ENCODE results near the gene TNNI3K. TPM values are rescaled to one million over a fixed set of nuclear protein-coding genes. Genes with fewer than 3 reads are reported as not detected.
"Not testable (repeated sequence)": the region's sequence is repeated elsewhere in the genome, so short reads cannot be mapped to it uniquely, and the experiment has no call there.

TNNI3K gene, protein sequence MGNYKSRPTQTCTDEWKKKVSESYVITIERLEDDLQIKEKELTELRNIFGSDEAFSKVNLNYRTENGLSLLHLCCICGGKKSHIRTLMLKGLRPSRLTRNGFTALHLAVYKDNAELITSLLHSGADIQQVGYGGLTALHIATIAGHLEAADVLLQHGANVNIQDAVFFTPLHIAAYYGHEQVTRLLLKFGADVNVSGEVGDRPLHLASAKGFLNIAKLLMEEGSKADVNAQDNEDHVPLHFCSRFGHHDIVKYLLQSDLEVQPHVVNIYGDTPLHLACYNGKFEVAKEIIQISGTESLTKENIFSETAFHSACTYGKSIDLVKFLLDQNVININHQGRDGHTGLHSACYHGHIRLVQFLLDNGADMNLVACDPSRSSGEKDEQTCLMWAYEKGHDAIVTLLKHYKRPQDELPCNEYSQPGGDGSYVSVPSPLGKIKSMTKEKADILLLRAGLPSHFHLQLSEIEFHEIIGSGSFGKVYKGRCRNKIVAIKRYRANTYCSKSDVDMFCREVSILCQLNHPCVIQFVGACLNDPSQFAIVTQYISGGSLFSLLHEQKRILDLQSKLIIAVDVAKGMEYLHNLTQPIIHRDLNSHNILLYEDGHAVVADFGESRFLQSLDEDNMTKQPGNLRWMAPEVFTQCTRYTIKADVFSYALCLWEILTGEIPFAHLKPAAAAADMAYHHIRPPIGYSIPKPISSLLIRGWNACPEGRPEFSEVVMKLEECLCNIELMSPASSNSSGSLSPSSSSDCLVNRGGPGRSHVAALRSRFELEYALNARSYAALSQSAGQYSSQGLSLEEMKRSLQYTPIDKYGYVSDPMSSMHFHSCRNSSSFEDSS
- not detected in 2 replicates for total RNA-seq (2014; rRNA removed; shearing (Covaris generic))

DNA sequence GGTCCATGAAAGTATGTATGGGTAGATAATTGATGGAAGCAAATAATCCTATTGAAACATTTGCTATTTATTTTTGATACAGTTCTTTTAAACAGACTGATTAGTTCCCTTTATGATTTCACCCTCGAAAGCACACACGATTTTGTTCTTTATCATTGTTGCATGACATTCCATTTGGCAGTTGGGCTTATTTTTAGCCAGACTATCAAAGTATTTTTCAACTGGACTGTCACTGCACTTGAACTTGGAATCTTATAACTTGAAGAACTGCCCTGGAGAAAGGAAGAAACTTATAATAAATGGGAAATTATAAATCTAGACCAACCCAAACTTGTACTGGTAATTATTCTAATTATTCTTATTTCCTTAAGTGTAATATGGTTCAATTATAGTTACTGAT is at the start of gene TNNI3K:
Gene TNNI3K (plus strand): TSS at position 235 of the 400 bp plus-strand sequence. CDS start 65 bp downstream, at position 300.
- no peak for DNase-seq (ENCODE audit: low spot score)

DNA sequence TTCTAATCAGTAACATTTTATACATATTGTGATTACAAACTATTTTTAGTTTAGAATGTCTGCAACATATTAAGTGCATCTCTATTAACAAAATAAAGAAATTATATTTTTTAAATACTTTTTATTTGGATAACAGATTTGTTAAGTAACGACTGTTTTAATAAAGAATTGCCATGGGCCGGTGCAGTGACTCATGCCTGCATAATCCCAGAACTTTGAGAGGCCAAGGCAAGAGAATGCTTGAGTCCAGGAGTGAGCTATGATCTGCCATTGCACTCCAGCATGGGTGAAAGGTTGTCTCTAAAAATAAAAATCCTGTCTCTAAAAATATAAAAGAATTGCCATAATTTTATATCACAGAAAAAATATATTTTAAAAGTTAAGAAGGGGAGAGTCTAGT is 41.3 kb upstream of the TNNI3K start:
- peak; percentile 16 for DNase-seq (ENCODE audit: low spot score)

DNA sequence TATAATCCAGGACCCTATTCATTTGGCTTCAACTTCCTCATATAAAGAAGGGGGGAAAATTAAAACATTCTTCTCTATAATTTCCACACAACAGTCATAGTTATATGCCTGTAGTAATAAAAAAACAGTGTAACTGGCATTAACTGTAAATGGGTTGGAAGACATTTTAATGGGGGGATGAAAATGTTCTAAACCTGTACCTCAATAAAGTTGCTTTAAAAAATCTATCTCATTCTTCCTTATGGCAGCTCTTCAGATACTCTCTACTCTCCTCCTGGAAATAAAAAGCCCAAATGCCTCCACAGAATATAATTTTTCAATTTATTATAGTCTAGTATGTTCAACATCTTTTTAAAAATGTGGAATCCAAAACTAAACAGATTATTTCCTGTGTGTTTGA is 39.8 kb upstream of the TNNI3K start:
- DNase-seq (ENCODE audit: low spot score), result no peak

DNA sequence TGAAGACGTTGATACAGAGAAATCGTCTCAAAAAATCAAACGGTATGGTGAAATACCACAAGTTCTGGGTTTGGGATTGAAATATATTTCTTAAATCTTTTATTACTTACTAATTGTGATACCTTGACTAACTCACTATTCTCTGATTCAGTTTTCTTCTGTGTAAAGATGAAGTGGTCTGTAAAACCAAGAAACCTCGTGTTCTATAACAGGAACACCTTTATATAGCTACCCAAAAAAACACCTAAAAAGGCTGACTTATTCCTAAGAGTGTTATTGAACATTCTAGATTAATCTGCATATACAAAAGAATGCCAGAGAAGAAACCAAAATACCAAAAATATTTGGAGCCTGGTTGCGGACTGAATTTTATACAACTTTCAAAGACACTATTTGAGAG is 37.9 kb upstream of the TNNI3K start:
- no peak for DNase-seq (ENCODE audit: low spot score)

DNA sequence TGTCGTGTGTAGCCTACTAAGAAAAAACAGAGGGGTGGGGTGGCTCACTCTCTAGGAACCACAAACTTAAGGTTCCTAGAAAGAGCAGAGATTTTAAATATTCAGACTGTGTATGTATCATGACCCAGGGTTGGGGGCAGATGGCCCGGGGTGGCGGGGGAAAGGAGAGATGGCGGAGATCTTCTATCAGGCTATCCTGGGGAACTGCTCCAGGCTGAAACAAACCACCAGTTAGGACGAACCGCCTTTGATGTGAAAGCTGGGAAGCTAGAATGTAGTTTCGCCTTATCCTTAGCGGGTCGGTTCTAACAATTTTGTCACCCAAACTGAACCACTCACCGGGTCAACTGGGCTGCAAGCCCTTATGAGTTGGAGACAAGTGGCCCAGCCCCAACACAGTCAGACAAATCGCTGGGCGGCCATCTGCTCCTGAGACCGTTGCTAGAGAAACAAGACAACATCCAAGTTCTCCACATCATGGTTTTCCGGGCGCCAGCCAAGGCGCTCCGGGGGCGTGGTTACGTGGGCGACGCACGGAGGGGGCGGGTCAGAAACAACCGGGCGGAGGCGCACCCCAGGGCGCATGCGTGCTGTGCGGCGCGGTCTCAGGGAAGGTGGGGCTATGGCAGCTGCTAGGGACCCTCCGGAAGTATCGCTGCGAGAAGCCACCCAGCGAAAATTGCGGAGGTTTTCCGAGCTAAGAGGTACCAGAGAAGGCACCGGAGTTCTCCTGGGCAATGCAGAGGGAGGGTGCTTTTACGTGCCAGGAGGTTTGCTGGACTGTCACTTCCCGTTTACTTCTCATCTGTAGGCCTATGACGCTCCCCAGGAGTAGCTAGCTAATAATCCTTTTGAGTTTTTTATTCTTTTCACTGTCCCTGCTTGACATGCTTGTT is 37.3 kb upstream of the TNNI3K start, which contains the start of the genes FPGT and LRRIQ3:
Gene FPGT (plus strand): TSS at position 586 of the 896 bp plus-strand sequence. CDS start 37 bp downstream, at position 623.
Gene LRRIQ3 (minus strand): TSS at position 520 of the 896 bp plus-strand sequence. CDS start 14,492 bp downstream, outside the sequence.
- DNase-seq (ENCODE audit: low spot score), result peak; percentile 95

DNA sequence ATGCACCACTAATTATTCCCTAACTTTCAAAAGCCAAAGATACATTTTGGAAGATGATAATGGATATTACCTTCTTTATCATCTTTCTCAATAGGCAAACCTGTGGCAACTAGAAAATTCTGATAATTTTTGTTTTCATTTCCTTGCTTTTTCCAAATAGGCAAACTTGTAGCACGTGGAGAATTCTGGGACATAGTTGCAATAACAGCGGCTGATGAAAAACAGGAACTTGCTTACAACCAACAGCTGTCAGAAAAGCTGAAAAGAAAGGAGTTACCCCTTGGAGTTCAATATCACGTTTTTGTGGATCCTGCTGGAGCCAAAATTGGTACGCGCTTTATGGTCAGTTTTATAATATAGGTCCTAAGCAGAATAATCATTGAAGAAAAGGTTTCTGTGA is 35.7 kb upstream of the TNNI3K start:
- no peak for DNase-seq (ENCODE audit: low spot score)

DNA sequence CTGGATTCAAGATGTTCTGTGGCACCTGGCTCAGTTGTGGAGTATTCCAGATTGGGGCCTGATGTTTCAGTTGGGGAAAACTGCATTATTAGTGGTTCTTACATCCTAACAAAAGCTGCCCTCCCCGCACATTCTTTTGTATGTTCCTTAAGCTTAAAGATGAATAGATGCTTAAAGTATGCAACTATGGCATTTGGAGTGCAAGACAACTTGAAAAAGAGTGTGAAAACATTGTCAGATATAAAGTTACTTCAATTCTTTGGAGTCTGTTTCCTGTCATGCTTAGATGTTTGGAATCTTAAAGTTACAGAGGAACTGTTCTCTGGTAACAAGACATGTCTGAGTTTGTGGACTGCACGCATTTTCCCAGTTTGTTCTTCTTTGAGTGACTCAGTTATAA is 29.9 kb upstream of the TNNI3K start:
- DNase-seq (ENCODE audit: low spot score), result no peak

DNA sequence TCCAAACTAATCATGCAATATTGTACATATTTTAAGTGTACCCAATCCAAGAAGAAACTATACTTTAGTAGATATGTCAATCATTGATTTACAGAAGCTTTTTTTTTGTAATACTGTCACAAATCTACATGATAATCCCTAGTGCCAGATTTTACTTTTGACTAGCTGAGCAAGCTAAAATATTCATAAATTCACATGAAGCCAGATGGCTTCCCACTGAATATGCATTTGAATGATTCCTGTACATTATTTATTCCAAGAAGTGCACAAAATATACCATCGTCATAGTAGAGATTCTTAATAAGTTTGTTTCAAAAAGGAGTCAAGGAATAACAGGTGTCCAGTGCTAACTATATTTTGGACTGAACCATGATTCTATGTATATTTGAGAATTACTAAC is 20.0 kb upstream of the TNNI3K start:
- DNase-seq (ENCODE audit: low spot score), result no peak

DNA sequence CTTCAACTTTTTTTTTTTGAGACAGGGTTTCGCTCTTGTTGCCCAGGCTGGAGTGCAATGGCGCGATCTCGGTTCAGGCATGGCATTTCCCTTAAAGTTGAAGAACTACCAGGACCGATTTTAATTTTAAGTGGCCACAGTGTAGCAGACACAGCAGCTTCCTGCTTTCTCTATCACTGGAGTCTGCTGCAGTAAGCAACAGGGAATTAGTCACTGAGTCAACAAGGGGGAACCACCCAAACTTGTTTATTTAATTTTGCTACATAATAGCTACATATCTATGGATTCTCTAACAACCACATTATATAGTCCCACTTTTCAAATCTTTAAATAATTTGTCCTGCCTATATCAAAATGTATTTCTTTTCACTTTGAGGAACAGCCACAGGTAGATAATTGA is 12.5 kb upstream of the TNNI3K start:
- DNase-seq (ENCODE audit: low spot score), result peak; percentile 16

DNA sequence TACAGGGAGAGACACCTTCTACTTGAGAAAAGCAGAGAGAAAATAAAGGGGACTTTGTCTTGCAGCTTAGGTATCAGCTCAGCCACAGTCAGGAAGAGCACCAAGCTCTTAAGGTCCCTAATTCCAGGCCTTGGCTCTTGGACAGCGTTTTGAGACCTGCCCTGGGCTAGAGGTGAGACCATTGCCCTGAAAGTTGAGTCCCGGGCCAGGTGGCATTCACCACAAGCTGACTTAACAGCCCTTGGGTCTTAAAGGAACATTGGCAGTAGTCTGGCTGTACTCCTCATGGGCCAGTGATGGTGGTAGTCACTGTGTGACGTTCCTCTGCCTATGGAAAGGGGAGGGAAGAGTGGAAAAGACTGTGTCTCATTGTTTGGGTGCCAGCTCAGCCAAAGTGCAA is 11.7 kb upstream of the TNNI3K start:
- DNase-seq (ENCODE audit: low spot score), result no peak

DNA sequence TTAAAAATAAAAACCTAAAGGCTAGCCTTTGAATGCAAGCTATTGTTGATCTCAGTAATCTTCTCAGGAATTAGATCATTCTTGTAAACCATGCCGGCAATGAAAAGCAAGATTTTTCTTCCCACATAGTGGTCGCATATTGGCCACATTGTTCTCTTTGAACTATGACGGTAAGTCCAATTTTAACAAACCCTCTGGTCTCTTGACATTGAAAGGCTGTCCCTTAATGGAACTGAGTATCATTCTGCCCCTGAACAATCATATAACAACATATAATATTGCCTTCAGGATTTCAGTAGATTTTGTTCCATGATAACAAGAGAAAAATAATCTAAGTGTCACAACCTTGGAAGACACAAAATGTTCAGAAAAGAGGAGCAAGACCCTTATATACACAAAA is 1.3 kb downstream of the TNNI3K start:
- DNase-seq (ENCODE audit: low spot score), result no peak

DNA sequence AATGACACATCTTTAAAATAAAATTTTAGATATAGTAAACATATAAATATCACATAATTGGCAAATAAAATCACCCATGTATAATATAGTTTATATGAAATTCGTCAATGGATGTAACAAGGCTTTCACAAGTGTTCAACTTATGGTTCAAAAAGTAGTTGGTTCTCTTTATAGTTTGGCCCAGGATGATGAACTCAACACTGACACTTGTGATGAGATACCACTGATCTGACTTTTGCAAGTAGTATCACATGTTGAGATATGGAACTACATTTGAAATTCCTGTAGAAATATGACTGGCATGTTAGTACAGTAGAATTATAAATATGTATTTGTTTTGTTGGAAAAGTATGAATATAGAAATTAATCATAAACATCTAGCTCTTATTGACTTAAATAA is 1.8 kb downstream of the TNNI3K start:
- no peak for DNase-seq (ENCODE audit: low spot score)

DNA sequence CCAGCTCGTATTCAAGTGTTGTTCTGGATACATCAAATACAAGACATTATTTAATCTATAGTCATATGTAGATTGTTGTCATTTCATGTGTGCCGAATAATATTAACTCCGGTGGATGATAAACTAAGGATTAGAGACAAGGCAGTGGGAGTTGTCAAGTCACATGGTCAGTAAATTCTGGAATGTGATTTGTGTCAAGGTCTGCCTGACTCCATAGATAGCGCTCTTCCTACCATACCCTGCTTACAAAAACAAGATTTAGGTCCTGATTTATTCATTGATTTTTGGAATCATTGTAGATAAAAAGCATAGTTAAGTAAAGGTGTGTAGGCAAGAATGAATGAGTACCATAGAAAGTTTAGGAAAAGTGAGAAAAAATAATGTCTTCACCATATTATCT is 2.6 kb downstream of the TNNI3K start:
- no peak for DNase-seq (ENCODE audit: low spot score)

DNA sequence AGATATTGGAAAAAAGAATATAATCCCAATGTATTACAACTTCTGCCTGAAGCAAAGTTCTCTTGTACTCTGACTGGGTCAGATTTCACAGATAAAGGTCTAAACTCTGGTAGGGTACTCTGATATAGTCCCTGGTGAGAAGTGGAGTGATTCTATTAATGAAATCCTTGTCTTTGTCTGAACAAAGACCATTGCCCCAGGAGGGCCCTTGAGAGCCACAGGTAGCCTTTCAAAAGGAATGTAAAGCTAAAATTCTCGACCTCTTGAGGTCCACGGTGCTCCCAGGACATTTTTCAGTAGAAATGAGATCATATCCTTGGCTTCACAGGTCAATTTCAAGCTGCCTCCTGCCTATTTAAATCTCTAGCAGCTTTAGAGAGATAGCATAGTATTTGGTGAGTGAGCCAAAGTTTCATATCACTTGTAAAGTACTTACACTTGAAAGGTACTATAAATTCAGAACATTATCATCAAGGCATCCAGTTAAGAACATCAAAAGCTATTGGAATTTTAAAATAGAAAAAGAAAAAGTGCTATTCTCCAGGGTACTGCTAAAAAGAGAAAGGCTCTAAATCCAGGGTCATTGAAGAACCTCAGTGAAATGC is 10.1 kb downstream of the TNNI3K start:
- no peak for DNase-seq (ENCODE audit: low spot score)

DNA sequence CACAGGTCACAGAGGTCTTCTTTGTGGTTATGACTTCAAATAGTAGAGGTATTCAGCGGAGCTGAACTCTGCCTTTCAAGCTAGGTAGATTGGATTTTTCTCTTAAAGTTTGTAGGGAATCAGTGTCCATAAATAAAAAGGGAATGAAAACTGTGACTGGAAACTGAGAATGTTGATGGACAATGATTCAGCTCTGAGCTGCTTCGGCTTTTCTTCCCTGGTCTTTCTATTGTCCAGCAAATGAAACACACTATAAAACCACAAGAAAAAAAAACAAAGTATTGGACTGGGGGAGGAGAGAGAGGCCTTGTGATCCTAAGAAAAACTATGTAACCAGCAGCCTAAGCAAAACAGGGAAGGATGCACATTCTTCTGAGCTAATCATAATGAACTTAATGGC is 11.1 kb downstream of the TNNI3K start:
- DNase-seq (ENCODE audit: low spot score), result peak; percentile 31

DNA sequence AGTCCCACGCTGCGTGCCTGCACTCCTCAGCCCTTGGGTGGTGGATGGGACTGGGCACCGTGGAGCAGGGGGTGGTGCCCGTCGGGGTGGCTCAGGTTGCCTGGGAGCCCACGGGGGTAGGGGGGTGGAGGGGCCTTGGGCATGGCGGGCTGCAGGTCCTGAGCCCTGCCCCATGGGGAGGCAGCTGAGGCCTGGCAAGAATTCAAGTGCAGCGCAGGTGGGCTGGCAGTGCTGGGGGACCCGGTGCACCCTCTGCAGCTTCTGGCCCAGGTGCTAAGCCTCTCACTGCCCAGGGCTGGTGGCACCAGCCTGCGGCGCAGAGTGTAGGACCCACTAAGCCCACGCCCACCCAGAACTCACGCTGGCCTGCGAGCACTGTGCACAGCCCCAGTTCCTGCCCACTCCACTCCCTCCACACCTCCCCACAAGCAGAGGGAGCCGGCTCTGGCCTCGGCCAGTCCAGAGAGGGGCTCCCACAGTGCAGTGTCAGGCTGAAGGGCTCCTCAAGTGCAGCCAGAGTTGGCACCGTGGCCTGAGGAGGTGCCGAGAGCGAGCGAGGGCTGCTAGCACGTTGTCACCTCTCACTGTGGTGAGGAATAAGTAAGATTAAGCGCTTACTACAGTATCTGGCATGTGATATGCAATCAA is 12.8 kb downstream of the TNNI3K start:
- DNase-seq (ENCODE audit: low spot score), result no peak

DNA sequence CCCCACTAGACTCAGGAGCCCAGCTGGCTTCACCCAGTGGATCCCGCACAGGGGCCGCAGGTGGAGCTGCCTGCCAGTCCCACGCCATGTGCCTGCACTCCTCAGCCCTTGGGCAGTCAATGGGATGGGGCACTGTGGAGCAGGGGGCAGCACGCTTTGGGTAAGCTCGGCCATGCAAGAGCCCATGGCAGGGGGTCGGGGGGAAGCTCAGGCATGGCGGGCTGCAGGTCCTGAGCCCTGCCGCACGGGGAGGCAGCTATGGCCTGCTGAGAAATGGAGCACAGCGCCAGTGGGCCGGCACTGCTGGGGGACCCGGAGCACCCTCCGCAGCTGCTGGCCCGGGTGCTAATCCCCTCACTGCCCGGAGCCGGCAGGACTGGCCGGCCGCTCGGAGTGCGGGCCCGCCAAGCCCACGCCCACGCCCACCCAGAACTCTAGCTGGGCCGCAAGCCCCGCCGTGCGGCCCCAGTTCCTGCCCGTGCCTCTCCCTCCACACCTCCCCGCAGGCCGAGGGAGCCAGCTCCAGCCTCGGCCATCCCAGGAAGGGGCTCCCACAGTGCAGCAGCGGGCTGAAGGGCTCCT is 18.1 kb downstream of the TNNI3K start:
- not testable (repeated sequence) for DNase-seq (ENCODE audit: low spot score)

DNA sequence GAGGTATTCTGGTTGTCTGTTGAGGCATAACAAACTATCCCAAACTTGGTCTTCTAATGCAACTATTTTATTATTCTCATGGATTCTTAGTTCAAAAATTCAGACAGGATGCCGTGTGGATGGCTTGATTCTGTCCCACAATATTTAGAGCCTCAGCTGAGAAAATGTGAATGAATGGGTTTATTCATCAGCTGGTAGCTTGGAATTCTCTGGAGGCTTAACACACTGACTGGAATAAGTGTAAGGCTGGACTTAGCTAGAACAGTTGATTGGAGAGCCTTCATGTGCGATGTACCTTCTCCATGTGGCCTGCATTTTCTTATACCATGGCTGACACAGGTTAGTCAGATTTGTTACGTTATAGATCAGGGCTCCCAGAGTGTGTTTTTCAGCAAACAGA is 30.8 kb downstream of the TNNI3K start:
- no peak for DNase-seq (ENCODE audit: low spot score)

DNA sequence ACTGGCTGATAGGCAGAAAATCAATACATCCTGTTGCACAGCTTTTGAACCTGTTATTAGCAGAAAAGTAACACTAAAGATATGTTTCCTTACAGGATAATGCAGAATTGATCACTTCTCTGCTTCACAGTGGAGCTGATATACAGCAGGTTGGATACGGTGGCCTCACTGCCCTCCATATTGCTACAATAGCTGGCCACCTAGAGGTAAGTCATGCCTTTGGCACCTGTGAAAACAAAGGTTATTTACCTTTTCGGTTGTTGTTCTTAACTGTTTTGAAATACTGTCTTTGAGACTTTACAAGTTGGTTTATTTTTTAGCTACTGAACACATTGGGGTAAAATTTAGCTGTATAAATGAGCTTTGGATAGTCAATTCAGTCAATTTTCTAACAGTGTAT is 36.3 kb downstream of the TNNI3K start:
- no peak for DNase-seq (ENCODE audit: low spot score)

DNA sequence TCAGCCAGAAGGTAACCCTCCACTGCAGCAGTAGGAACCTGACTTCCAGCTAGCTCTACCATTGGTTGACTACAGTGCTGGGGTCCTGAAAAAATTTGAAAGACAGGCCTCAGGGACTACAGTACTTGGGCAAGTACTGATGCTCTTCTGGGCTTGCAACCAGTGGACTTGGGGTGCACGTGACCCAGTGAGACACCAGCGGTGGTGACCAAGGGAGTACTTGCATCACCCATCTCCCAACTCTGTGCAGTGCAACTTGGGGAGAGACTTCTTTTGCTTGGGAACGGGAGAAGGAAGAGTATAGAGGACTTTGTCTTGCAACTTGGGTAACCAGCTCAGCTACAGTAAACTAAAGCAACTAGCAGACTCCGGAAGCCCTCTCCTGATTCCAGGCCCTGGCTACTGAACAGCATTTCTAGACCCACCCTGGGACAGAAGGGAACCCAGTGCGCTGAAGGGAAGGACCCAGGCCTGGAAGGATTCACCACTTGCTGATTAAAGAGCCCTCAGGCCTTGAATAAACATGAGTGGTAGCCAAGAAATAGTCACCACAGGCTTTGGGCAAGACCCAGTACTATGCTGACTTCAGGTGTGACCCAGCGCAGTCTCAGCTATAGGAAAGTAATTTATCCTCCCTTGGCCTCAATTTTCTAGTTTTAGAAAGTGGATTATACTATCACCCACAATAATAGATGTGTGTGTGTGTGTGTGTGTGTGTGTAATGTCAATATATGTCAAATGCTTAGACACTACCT is 45.6 kb downstream of the TNNI3K start:
- DNase-seq (ENCODE audit: low spot score), result no peak
